ENCODE data around the gene PBX2. TPM values are rescaled to one million over a fixed set of nuclear protein-coding genes. Genes with fewer than 3 reads are reported as not detected.
"Not testable (repeated sequence)": the region's sequence is repeated elsewhere in the genome, so short reads cannot be mapped to it uniquely, and the experiment has no call there.

Gene PBX2, protein sequence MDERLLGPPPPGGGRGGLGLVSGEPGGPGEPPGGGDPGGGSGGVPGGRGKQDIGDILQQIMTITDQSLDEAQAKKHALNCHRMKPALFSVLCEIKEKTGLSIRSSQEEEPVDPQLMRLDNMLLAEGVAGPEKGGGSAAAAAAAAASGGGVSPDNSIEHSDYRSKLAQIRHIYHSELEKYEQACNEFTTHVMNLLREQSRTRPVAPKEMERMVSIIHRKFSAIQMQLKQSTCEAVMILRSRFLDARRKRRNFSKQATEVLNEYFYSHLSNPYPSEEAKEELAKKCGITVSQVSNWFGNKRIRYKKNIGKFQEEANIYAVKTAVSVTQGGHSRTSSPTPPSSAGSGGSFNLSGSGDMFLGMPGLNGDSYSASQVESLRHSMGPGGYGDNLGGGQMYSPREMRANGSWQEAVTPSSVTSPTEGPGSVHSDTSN
- total RNA-seq (2014; rRNA removed; shearing (Covaris generic)) = 16.6 and 18.7 TPM in 2 replicates

DNA sequence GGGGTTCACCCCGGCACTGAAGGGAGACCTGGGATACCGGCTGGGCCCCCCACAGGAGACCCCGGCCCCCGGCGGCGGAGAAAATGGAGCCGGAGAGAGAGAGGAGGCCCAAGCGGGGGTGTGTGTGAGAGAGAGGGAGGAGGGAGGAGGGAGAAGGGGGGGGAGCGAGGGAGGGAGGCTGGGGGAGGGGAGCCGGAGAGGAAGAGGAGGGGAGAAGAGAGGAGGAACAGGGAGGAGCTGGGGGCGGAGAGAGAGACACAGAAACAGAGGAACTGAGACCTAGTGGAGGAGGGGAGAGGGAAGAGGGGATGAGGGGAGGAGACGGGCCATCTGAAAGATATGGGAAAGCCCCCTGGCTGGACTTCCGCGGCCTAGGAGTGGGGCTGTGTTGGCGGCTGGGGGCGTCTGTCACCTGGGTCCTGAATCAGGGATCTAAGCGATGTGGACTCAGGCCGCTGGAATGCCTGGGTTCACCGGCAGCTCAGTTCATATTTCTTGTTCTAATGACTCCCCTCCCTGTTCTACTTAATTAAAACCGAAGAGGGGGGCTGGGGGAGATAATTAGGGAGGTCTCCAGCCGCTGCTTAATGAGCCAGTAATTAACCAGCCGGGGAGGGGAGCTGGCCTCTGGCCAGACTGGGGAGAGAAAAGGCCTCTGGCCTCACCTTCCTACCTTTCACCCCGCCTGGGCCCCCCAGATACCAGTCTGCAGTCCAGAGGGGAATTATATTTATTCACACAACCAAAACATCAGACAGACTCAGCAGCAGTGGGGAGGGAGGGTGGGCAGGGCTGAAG, at the start of gene PBX2:
Gene PBX2, minus strand, starts transcription at position 149 of the 798 bp plus-strand sequence. CDS start 287 bp downstream, outside the sequence.
- peak; percentile 73 for DNase-seq (ENCODE audit: low spot score)

DNA sequence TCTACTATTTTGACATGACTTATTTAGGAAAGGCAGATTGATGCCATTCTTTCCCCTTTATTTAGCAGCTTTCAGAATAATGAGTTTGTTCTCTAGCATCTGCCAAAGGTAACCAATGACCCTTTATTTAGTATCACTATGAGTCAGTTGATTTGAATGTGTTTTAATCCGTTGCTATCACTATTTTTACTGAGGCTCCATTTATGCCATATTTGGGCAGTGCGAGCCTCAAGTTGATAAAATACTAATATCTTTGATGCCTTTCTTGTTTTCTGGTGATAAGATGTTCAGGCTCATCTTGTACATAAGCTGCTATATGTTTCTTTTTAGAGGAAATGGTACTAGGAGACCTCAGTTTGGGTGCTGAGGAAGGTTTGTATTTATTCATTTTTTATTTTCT, 49.5 kb upstream of the PBX2 start:
- no peak for DNase-seq (ENCODE audit: low spot score)

DNA sequence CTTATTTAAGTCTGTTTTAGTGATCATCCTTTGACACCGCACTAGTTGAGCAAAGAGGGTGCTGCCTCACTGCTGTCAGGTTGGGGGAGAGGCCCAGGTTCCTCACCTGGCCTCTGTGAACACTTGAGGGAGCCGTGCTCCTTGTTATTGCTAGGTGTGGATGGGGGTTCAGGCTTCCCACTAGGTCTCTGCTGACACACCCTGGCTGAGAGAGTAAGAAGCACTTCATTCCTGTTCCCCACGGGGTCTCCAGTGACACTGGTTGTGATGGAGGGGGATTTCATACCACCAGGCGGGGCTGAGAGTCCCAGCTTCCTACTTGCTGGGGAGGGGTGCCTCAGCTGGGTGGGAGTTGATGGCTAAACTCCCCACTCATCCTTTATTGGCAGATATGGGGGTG, 44.9 kb upstream of the PBX2 start:
- no peak for DNase-seq (ENCODE audit: low spot score)

DNA sequence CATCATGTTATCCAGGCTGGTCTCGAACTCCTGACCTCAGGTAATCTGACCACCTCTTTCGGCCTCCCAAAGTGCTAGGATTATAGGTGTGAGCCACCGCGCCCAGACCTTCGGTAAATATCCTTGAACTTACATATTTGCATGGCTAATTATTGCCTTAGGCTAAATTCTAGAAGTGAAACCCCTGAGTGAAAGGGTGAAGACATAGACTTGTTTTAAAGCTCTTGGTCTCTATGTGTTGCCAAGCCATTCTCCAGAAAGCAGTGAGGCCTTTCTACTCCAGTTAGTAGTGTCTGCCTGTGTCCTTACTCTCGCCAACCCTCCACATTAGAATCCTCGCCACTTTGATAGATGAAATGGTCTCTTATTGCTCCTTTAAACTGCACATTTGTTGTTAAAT, 36.4 kb upstream of the PBX2 start:
- DNase-seq (ENCODE audit: low spot score) = no peak

DNA sequence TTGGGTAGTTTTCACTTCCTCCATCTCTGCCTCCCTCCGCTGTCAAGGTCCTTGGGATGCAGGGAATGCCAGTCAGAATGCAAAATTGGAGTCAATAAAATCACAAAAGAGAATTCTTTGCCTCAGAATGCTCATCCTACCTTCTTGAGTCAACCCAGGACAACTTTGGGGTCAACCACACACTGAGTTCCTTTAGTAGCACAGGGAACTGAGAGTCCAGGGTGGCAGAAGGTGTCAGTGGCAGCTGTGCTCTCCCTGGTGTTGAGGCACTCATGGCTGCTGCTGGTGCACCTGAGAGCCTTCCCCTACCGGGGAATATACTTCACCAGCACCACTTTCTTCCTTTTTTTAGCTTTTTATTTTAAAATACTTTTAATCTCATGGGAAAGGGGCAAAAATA, 34.7 kb upstream of the PBX2 start:
- no peak for DNase-seq (ENCODE audit: low spot score)

DNA sequence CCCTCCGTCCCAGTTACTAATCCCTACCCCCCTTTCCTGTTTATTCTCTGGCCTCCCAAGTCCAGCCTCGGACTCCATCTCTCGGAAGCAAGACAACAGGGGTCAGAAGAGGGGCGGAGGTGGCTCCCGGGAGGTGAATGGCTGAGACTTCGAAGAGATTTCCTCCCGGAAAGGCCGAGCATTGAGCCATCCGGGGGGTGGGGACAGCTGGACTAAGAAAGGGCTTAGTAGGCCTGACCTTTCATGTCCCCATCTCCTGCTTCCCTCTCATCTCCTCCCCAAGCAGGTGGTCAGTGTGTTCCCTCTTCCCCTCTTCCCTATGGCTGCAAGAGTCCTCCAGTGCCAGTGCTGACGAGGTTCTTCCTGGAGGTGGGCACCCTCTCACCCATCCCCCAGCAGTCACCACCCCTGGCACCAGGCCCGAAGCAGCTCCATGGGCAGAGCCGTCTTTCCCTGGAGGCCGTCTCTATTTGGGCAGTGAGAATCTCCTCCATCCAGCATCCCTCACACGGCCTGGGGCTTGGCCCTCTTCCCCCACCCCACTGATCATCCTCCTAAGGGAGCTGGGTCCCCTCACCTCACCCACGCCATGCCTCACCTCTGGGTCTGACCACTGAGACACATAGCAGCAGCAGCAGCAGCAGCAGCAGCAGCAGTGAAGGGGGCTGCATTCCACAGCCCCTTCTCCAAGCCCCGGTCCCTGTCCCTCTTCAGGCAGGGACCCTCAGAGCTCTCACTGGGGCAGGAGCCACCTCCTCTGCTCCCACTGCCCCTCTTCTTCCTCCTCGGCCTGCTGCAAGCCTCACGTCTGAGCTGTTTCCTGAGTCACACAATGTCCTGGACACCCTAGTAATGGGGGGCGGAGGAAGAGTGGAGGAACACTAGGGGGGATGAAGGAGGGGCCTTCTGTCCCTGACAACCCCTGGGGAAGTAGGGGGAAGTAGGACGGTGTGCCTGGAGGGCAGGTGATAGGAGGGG, 33.5 kb upstream of the PBX2 start, which contains the start of gene NOTCH4:
Gene NOTCH4, minus strand, starts transcription at position 810 of the 978 bp plus-strand sequence. Its CDS starts 139 bp downstream, at position 671.
- DNase-seq (ENCODE audit: low spot score) = no peak

DNA sequence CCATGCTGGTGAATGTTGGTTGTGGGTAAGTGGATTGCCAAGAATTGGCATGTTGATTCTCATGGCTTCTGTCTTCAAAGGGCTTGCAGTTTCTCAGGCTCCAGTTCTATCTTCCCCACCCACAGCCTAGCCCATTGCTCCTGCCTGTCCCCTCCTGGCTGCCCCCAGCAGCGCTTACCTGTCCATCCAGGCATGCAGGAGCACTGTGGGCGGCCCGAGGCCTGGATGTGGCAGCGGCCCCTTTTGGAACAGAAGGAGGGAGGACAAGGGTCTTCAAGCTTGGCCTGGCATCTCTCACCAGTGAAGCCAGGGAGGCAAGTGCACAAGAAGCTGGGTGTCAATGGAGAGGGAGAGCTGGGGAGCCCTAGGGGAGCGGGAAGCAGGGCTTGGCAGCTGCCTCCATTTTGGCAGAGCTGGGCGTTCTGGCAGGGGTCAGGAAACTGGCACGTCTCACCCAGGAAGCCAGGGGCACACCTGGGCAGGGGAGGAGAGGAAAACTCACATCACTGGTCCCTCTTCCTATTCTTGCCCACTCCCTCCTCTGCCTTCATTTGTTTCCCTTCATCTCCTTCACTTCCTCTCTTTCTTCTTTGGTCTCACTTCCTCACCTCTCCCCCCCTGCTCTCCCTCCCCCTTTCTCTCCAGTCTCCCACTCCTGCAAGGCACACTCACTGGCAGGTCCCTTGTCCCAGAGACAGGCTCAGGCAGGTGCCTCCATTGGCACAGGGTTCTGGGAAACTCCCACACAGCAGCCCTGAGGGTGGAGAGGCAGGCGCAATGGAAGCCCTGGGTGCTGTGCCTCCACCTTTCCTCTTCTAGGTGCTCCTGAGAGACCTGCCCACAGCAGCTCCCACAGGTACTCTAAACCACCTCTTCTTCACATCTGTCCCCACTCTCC, 32.6 kb upstream of the PBX2 start:
- no peak for DNase-seq (ENCODE audit: low spot score)

DNA sequence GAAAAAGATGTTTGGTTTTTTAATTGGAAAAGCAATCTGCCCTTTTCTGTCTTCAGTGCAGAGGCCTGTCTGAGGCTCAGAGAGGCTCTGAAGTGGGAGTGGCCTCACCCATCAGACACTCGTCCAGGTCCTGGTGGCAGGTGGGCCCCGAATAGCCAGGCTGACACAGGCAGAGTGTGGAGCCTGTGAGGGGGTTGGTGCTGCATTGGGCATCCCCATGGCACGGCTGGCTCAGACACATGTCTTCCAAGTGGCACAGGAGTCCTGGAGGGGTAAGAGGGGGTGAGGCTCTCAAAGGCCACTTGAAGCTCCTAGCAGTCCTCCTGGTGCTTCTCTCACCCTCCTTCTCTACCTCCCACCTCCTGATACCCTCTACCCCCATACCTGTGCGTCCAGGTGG, 30.0 kb upstream of the PBX2 start:
- no peak for DNase-seq (ENCODE audit: low spot score)

DNA sequence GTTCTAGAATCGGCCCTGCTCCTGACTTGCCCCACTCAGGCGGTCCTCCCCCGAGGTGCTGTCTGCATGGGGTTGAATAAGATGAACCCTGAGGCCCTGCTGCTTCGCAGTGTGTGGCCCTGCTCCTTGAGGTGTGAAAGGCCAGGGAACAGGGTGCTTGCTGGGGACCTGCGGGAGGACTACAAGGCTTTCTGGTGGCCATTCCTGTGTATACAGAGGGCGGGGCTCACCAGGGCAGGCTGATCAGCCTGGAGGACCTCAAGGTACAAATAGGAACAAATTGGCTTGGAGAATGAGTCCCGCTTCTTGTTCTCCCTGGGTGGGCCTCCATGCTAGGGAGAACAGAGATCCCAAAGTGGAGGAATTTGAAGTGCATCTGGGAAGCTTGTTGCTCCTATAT, 28.2 kb upstream of the PBX2 start:
- no peak for DNase-seq (ENCODE audit: low spot score)

DNA sequence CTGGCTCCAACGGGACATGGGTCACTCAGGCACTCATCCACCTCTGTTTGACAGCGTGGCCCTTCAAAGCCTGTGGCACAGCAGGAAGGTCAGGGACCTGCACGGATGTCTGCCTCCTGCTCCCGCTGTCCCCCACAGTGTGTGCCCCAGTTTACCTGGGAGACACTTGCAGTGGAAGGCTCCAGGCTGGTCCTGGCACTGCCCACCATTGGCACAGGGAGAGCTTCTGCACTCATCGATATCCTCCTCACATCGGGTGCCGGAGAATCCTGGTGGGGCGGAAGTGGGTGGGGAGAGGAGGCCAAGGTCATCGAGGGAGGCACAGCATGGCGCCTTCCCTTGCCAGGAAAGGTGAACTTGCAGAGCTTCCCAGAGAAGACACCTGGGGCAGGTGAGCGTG, 27.0 kb upstream of the PBX2 start:
- DNase-seq (ENCODE audit: low spot score) = no peak

DNA sequence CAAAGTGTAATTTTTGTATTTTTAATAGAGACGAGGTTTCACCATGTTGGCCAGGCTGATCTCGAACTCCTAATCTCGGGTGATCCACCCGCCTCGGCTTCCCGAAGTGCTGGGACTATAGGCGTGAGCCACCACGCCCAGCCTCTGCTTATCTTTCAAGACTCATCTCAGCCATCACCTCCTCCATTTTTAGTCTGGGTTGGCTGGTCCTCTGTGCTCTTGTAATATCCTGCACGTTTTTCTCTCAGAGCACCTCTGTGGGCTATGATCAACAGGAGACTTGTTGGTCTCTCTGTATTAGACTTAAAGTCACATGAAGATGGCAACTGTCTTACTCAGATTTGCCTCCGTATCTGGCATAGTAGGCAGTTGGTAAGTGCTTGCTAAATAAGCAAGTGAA, 26.3 kb upstream of the PBX2 start:
- DNase-seq (ENCODE audit: low spot score) = no peak

DNA sequence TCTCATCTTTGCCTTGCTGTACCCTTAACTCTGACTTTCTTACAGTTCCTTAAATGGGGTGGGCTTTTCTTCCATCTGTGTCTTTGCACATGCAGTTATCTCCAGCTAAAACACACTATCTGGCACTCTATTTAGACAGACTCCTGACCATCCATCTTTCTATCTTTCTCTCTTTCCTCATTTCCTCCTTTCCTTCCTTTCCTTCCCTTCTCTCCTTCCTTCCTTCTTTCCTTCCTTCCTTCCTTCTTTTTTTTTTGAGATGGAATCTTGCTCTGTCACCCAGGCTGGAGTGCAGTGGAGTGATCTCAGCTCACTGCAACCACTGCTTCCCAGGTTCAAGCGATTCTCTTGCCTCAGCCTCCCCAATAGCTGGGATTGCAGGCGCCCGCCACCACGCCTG, 25.6 kb upstream of the PBX2 start:
- no peak for DNase-seq (ENCODE audit: low spot score)

DNA sequence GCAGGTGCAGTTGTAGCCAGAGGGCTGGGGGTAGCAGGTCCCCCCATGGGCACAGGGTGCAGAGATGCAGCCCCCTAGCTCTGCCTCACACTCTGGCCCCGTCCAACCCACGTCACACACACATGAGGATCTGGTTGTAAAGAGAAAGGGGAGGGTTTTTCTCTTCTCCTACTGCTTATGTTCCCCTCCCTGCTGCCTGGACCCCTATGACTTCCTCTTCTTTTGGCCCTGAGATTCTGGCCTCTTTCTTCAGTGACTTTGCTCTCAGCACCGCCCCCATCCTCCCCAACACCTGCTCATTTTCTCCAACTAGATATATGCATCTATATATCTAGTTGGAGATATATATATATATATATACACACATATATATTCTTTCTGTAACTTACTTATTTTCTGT, 24.1 kb upstream of the PBX2 start:
- no peak for DNase-seq (ENCODE audit: low spot score)

DNA sequence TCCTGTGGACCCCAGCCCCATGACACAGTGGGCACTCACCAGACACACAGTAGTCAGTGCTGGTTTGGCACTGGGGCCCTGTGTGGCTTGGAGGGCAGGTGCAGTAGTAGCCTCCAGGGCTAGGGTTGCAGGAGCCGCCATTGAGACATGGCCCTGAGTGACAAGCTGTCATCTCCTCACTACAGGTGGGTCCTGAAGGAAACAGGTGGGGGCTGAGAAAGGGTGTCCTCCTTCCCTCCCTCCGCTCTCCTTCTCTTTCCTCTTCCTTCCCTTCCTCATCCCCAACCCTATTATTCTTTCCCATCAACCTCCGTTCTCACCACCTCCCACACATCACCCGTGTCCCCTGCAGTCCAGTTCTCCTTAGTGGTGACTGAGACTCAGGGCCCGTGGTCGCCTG, 23.6 kb upstream of the PBX2 start:
- no peak for DNase-seq (ENCODE audit: low spot score)

DNA sequence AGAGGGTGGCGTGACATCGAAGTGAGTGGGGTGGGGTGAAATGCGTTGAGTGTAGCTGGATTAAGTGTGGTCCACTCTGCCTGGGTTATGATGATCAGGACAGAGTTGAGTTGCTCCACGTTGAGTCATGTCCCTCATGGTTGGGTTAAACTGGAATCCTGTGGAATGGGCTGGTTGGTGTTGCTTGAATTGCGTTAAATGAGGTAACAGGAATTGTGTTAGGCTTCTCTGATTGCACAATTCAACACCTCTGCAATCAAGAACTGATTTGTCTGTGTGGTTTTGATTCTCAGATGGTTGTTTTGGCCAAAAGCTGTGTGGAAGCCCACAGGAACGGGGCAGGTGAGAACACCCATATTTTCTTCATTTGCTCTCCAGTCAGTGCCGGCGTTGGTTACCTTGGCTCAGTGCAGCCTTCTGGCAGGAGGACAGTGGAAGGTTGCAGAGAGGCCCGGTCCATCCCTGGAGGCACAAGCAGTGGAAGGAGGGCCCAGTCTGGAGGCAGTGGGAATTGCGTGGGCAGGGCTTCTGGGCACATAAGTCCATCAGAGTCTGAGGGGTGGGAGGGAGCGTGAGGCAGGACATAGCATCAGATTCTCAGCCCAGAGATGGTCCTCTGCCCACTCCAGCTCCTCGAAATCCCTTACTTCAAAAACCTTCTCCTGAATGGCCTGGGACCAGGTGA, 22.2 kb upstream of the PBX2 start:
- no peak for DNase-seq (ENCODE audit: low spot score)

DNA sequence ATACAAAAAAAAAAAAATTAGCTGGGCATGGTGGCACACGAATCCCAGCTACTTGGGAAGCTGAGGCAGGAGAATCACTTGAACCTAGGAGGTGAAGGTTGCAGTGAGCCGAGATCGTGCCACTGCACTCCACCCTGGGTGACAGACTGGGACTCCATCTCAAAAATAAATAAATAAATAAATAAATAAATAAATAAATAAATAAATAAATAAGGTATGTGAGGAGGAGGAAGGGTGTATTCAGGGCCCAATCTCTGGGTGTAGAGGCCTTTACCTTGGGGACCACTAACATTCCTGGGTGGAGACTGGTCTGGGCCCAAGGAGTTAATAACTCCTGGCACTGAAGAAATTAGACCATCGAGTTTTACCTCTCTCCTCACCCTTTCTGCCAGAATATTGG, 21.4 kb upstream of the PBX2 start:
- not testable (repeated sequence) for DNase-seq (ENCODE audit: low spot score)

DNA sequence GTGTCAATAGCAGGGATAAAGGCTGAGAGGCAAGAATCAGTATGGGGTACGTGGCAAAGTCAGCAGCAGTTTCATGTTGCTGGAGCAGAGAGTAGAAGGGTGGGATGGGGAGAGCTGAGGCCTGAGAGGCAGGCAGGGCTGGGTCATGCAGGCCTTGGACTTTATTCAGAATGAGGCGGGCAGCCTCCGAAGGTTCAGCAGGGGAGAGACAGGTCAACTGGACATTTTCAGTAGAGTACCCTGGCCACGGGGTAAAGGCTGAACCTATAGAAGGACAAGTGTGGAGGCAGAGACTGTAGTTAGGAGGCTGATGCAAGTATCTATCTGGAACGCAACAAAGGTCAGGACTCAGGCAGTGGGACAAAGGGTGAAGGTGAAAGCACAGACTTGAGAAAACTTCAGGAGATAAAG, 20.2 kb upstream of the PBX2 start:
- no peak for DNase-seq (ENCODE audit: low spot score)

DNA sequence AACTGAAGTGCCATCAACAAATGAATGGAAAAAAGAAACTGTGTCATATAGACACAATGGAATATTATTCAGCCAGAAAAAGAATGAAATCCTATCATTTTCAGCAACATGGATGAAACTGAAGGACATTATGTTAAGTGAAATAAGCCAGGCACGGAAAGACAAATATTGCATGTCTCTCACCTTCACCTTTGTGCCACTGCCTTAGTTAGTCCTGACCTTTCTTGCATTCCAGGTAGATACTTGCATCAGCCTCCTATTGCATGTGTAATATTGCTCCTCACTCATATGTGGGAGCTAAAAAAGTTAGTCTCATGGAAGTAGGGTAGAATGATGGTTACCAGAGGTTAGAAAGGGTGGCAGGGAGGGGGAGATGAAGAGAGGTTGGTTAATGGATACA, 19.0 kb upstream of the PBX2 start:
- DNase-seq (ENCODE audit: low spot score) = no peak

DNA sequence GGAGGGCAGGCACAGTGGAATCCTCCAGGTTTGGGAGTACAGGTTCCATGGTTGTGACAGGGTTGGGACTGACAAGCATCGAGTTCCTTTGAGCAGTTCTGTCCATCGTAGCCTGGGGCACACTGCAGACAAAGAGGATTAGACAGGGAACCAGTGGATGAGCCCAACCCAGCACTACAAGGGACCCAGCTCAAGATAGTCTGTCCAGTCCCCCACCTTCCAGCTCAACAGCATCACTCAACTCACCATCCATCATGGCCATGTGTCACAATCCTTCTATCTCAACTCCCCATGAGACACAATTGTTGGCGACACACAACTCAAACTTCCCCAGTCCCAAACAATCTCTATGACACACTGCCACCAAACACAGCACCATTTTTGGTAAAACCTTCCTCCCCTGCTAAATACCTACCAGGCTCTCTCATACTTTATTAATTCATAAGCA, 14.3 kb upstream of the PBX2 start:
- no peak for DNase-seq (ENCODE audit: low spot score)
